ENCODE measurements around the gene TJAP1. TPM values are rescaled to one million over a fixed set of nuclear protein-coding genes. Genes with fewer than 3 reads are reported as not detected.

Gene TJAP1, protein sequence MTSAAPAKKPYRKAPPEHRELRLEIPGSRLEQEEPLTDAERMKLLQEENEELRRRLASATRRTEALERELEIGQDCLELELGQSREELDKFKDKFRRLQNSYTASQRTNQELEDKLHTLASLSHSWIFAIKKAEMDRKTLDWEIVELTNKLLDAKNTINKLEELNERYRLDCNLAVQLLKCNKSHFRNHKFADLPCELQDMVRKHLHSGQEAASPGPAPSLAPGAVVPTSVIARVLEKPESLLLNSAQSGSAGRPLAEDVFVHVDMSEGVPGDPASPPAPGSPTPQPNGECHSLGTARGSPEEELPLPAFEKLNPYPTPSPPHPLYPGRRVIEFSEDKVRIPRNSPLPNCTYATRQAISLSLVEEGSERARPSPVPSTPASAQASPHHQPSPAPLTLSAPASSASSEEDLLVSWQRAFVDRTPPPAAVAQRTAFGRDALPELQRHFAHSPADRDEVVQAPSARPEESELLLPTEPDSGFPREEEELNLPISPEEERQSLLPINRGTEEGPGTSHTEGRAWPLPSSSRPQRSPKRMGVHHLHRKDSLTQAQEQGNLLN
- polyA plus RNA-seq (ENCODE audit: insufficient read length), result 41.3 TPM
- long read RNA-seq, donor 1, partial matches to known transcripts, result 0 of 1 reads
- long read RNA-seq, donor 1, other reads (novel, unspliced or antisense), result 0 of 1 reads
- long read RNA-seq, donor 2, partial matches to known transcripts, result 0 of 2 reads
- long read RNA-seq, donor 2, other reads (novel, unspliced or antisense), result 0 of 2 reads
- long read RNA-seq, donor 3, result 0 reads
- long read RNA-seq, donor 4, result 0 reads
- long read RNA-seq, donor 5, partial matches to known transcripts, result 18 of 21 reads
- long read RNA-seq, donor 5, other reads (novel, unspliced or antisense), result 0 of 21 reads
- long read RNA-seq, donor 6, partial matches to known transcripts, result 26 of 28 reads
- long read RNA-seq, donor 6, other reads (novel, unspliced or antisense), result 0 of 28 reads
- long read RNA-seq, donor 7, partial matches to known transcripts, result 15 of 17 reads
- long read RNA-seq, donor 7, other reads (novel, unspliced or antisense), result 0 of 17 reads
- long read RNA-seq, donor 8, partial matches to known transcripts, result 121 of 126 reads
- long read RNA-seq, donor 8, other reads (novel, unspliced or antisense), result 0 of 126 reads

- DNase-seq, result peak; percentile 93
Observed at GRCh38 chr6:43477235-43478007, at the start of gene TJAP1. Gene TJAP1 (plus strand): TSS chr6:43477570. CDS start chr6:43499002, 21,432 bp downstream.

DNA sequence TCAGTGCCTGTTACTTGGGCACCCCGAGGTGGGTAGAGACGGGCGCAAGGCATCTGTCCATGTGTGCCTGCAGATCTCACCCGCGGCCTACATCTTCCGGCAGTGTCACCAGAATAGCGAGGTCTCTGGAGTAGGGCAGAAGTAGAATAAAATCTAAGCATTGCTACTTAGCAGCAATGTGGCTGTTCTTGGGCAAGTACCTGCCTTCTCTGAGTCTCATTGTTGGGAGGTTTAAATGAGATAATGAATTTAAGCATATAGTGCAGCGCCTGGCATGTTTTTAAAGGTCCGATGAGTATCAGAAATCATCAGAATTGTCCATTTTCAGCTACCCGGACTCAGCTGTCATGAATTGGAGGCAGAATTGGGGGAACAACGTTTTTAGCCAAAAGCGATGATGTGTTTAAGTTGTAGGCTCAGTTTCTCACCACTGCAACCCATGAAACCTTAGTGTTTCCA lies 49.2 kb upstream of the TJAP1 start:
- DNase-seq, result no peak

DNA sequence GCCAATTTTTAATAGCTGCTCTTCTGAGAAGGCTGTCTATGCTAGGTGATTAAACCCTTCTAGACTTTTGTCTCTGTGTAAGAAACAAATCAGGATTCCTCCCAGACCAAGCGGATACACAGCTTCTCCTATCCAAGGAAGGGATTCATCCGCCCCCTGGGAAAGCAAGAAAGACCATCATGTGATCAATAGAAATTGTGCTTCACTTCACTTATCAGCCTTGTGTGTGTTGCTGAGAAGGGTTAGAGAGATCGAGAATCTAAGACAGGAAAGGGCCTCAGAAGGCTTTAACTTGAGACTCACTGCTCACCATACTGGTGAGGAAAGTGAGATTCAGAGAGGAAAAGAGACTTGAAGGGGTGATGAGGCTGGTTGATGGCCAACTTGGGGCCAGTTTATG lies 48.5 kb upstream of the TJAP1 start:
- no peak for DNase-seq

- DNase-seq, result no peak
Observed at GRCh38 chr6:43432009-43432945, 45.1 kb upstream of the TJAP1 start.

GRCh38 chr6:43433148-43433547 lies 44.2 kb upstream of the TJAP1 start:
- no peak for DNase-seq

GRCh38 chr6:43434001-43434840 lies 43.1 kb upstream of the TJAP1 start:
- no peak for DNase-seq

- no peak for DNase-seq
Observed at GRCh38 chr6:43434943-43435342, 42.4 kb upstream of the TJAP1 start.

GRCh38 chr6:43435682-43436437 lies 41.5 kb upstream of the TJAP1 start:
- DNase-seq, result no peak

DNA sequence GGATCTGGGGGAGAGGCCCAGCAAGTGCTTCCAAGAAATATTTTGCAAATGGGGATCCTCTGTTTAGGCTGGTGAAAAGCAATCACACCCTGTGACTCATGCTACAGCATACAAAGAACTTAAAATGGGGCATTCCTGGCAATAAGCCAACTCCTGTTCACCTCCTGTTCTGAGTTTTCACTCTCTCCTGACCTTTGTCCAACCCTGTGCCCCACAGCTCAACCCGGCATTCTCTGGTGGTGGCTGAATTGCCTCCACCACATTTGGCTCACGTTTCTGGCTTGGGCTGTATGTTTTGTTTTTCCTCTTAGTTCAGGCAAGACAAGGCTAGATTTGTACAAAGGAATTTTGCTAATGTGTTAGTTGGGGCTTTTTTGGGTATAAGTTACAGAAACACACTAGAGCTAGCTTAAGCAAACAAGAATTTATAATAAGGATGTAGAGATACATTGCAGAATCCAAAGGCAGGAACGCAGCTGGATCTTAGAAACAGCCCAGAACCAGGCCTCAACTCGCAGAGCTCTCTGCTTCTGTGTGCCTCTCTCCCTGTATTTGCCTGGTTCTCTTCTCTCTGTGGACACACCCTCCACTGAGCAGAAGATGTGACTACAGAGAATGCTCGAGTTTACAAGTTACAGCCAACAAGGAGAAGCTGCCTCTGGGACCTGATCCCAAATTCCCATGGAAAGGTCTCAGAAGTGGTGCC lies 40.6 kb upstream of the TJAP1 start:
- DNase-seq, result peak; percentile 55

- DNase-seq, result no peak
Observed at GRCh38 chr6:43437700-43438099, 39.7 kb upstream of the TJAP1 start.

DNA sequence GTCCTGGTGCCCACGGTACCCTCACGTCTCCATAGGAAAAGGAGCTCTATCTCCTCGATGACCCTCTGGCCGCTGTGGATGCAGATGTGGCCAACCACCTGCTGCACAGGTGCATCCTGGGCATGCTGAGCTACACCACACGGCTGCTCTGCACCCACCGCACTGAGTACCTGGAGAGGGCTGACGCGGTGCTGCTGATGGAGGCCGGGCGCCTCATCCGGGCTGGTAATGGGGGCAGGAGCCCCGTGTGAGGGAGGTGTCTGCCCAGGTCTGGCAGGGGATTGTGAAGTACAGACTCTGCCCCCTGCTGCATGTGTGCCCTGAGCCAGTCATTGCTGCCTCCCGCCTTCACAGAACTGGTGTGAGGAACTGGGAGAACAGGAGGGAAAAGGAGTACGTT lies 34.4 kb upstream of the TJAP1 start:
- DNase-seq, result no peak

GRCh38 chr6:43444036-43444435 lies 33.3 kb upstream of the TJAP1 start:
- DNase-seq, result no peak

- no peak for DNase-seq
Observed at GRCh38 chr6:43444582-43444981, 32.8 kb upstream of the TJAP1 start.

DNA sequence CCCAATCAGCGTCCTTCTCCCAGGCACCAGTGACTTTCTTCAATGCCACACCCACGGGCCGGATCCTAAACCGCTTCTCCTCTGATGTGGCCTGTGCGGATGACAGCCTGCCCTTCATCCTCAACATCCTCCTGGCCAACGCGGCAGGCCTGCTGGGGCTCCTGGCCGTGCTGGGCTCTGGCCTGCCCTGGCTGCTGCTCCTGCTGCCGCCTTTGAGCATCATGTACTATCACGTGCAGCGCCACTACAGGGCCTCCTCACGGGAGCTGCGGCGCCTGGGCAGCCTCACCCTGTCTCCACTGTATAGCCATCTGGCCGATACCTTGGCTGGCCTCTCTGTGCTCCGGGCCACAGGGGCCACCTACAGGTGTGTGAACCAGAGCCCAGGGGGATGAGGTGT lies 31.8 kb upstream of the TJAP1 start:
- no peak for DNase-seq

DNA sequence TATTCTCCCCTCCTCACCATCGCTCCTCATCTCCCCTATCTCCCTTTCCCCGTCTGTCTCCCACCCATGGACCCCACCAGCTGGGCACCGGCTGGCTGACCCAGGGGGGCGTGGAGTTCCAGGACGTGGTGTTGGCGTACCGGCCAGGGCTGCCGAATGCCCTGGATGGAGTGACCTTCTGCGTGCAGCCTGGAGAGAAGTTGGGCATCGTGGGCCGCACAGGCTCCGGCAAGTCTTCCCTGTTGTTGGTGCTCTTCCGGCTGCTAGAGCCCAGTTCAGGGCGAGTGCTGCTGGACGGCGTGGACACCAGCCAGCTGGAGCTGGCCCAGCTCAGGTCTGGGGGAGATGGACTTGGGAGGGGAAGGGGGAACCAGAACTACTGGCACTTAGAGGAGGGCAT lies 29.8 kb upstream of the TJAP1 start:
- no peak for DNase-seq

GRCh38 chr6:43448916-43449315 lies 28.5 kb upstream of the TJAP1 start:
- no peak for DNase-seq

- no peak for DNase-seq
Observed at GRCh38 chr6:43450699-43451131, 26.7 kb upstream of the TJAP1 start.

- no peak for DNase-seq
Observed at GRCh38 chr6:43451348-43451747, 26.0 kb upstream of the TJAP1 start.

Data from left kidney (tissue), 8 donors.